Measurements from ENCODE around the gene DGKH. TPM values are rescaled to one million over a fixed set of nuclear protein-coding genes. Genes with fewer than 3 reads are reported as not detected.

Gene DGKH
- total RNA-seq, 1 experiment from 2014 or later, result 9.2 TPM

DNA sequence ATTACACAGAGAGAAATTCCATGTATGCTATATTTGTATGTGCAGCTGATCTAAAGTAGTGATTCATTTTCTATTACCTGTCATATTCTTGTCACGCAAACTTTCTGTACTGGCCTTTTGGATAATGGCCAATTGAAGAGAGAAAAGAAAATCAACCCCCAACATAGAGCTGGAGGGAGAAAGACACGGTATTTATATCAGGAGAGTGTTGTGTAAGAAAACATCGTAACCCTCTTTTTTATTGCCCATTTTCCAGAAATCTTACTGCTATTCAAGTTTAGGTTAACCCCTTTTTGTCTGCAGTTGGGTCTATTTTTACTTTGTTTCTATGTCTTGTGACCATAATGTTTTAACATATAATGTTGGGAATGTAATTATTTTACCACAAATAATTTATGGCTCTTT lies 27.9 kb downstream of the DGKH start:
- Histone ChIP-seq H3K36me3 (ENCODE audit: control insufficient read depth in 1 of 2, insufficient read depth in 2 of 2, low read length in 2 of 2) (no peaks in the 10 kb centered on the region), H3K9ac (ENCODE audit: low read length) (no peak overlapping the region), H3K27me3 (ENCODE audit: insufficient read depth, low read length) (no peaks in the 10 kb centered on the region), H3K4me1 (ENCODE audit: control insufficient read depth in 1 of 2, insufficient read depth in 2 of 2, low read length in 2 of 2) (peaks cover 0 to 3% of the 10 kb centered on the region in 2 experiments; a peak in 1 of 4 replicates), H3K27ac (ENCODE audit: low read depth, low read length) (no peak overlapping the region), H3K9me2 (ENCODE audit: insufficient read depth) (no peaks in the 10 kb centered on the region), H3K9me3 (ENCODE audit: control insufficient read depth in 1 of 2, insufficient read depth in 1 of 2, low read depth in 1 of 2, low read length in 2 of 2) (no peaks in the 10 kb centered on the region), H3K79me2 (ENCODE audit: insufficient read depth, low read length) (no peaks in the 10 kb centered on the region), H3K4me2 (ENCODE audit: low read length) (no peak overlapping the region), H4K20me1 (ENCODE audit: insufficient read depth) (no peaks in the 10 kb centered on the region), H3K4me3 (replicated peaks in 1 of 2; ENCODE audit: low read depth in 1 of 2, low read length in 2 of 2) (no peak overlapping the region), H2AFZ (ENCODE audit: low read depth, low read length, poor library complexity, severe bottlenecking) (no peak overlapping the region)
- TF ChIP-seq, protein P1, sequence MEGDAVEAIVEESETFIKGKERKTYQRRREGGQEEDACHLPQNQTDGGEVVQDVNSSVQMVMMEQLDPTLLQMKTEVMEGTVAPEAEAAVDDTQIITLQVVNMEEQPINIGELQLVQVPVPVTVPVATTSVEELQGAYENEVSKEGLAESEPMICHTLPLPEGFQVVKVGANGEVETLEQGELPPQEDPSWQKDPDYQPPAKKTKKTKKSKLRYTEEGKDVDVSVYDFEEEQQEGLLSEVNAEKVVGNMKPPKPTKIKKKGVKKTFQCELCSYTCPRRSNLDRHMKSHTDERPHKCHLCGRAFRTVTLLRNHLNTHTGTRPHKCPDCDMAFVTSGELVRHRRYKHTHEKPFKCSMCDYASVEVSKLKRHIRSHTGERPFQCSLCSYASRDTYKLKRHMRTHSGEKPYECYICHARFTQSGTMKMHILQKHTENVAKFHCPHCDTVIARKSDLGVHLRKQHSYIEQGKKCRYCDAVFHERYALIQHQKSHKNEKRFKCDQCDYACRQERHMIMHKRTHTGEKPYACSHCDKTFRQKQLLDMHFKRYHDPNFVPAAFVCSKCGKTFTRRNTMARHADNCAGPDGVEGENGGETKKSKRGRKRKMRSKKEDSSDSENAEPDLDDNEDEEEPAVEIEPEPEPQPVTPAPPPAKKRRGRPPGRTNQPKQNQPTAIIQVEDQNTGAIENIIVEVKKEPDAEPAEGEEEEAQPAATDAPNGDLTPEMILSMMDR (IDR thresholded peaks at IDR 0.05 in 2 of 3, conservative IDR thresholded peaks at IDR 0.05 in 1 of 3; ENCODE audit: borderline replicate concordance in 1 of 3, insufficient read depth in 1 of 3, low read depth in 2 of 3, low read length in 2 of 3), result no peak
- TF ChIP-seq EGR1 (IDR thresholded peaks at IDR 0.05; ENCODE audit: low read depth) (no peak), EZH2phosphoT487 (IDR thresholded peaks at IDR 0.05; ENCODE audit: borderline replicate concordance) (no peak), EZH2 (IDR thresholded peaks at IDR 0.05) (no peak), SRF (IDR thresholded peaks at IDR 0.05; ENCODE audit: low read depth) (no peak), FOSL1 (IDR thresholded peaks at IDR 0.05; ENCODE audit: low read depth) (no peak), SIN3A (IDR thresholded peaks at IDR 0.05; ENCODE audit: low read depth) (no peak), CEBPB (IDR thresholded peaks at IDR 0.05; ENCODE audit: low read depth) (no peak), POLR2A (IDR thresholded peaks at IDR 0.05; ENCODE audit: borderline replicate concordance, extremely low read depth, insufficient read depth, insufficient read length) (no peak), SP1 (IDR thresholded peaks at IDR 0.05; ENCODE audit: low read depth) (no peak)
- TF ChIP-seq, protein P2, sequence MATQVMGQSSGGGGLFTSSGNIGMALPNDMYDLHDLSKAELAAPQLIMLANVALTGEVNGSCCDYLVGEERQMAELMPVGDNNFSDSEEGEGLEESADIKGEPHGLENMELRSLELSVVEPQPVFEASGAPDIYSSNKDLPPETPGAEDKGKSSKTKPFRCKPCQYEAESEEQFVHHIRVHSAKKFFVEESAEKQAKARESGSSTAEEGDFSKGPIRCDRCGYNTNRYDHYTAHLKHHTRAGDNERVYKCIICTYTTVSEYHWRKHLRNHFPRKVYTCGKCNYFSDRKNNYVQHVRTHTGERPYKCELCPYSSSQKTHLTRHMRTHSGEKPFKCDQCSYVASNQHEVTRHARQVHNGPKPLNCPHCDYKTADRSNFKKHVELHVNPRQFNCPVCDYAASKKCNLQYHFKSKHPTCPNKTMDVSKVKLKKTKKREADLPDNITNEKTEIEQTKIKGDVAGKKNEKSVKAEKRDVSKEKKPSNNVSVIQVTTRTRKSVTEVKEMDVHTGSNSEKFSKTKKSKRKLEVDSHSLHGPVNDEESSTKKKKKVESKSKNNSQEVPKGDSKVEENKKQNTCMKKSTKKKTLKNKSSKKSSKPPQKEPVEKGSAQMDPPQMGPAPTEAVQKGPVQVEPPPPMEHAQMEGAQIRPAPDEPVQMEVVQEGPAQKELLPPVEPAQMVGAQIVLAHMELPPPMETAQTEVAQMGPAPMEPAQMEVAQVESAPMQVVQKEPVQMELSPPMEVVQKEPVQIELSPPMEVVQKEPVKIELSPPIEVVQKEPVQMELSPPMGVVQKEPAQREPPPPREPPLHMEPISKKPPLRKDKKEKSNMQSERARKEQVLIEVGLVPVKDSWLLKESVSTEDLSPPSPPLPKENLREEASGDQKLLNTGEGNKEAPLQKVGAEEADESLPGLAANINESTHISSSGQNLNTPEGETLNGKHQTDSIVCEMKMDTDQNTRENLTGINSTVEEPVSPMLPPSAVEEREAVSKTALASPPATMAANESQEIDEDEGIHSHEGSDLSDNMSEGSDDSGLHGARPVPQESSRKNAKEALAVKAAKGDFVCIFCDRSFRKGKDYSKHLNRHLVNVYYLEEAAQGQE (IDR thresholded peaks at IDR 0.05; ENCODE audit: low read depth), result no peak
- TF ChIP-seq, protein P3, sequence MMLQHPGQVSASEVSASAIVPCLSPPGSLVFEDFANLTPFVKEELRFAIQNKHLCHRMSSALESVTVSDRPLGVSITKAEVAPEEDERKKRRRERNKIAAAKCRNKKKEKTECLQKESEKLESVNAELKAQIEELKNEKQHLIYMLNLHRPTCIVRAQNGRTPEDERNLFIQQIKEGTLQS (IDR thresholded peaks at IDR 0.05), result no peak
- TF ChIP-seq, protein P4, sequence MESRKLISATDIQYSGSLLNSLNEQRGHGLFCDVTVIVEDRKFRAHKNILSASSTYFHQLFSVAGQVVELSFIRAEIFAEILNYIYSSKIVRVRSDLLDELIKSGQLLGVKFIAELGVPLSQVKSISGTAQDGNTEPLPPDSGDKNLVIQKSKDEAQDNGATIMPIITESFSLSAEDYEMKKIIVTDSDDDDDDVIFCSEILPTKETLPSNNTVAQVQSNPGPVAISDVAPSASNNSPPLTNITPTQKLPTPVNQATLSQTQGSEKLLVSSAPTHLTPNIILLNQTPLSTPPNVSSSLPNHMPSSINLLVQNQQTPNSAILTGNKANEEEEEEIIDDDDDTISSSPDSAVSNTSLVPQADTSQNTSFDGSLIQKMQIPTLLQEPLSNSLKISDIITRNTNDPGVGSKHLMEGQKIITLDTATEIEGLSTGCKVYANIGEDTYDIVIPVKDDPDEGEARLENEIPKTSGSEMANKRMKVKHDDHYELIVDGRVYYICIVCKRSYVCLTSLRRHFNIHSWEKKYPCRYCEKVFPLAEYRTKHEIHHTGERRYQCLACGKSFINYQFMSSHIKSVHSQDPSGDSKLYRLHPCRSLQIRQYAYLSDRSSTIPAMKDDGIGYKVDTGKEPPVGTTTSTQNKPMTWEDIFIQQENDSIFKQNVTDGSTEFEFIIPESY (IDR thresholded peaks at IDR 0.05; ENCODE audit: extremely low read depth, insufficient replicate concordance, low read length), result no peak
- no TSS peak for BruUV-seq (replicated peaks)
- ChIA-PET POLR2A (no interaction called here), RAD21 (ENCODE audit: low non-redundant PET in 1 of 2, low total read pairs in 2 of 2, uncharacterized antibody in 2 of 2, unreplicated experiment in 2 of 2) (no interaction called here), CTCF (no interaction called here)
- ATAC-seq (no peak), DNase-seq (ENCODE audit: low read depth, low spot score) (no peak)
- intact Hi-C loops (cut with micrococcal nuclease), result no loop called here

Data from HCT116 (cell line).